Occipital lobe (tissue), 2 donors: Measurements from ENCODE around the gene CNDP1. TPM values are rescaled to one million over a fixed set of nuclear protein-coding genes. Genes with fewer than 3 reads are reported as not detected.
"Not testable (repeated sequence)": the region's sequence is repeated elsewhere in the genome, so short reads cannot be mapped to it uniquely, and the experiment has no call there.

Source experiments
- DNase-seq: peaks from one replicate; lab custom pipeline; 2025; lab: John Stamatoyannopoulos, UW
- total RNA-seq: library from RNA; depleted of rRNA; stranded (reverse); fragments of >200 nt; gene quantifications from one replicate; pipeline ENCODE4 v1.2.3, GENCODE V29; 2014

CNDP1 gene
- total RNA-seq, 1 donor from 2014 or later, result 0.16 TPM

DNA sequence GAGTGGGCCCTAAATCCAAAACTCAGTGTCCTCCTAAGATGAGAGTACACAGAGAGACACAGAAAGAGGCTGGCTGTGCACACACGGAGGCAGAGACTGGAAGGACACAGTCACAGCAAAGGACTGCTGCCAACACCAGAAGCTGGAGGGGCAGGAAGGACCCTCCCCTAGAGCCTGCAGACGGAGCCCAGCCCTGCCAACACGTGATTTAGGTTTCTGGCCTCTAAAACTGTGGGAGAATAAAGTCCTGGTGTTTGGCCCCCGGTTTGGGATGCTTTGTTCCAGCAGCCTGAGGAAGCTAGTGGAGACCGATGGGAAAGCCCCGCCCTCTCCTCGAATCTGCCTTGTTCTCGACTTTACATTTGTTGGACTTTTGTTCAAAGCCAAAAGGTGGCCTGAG lies 10.6 kb downstream of the CNDP1 start:
- DNase-seq, result no peak

DNA sequence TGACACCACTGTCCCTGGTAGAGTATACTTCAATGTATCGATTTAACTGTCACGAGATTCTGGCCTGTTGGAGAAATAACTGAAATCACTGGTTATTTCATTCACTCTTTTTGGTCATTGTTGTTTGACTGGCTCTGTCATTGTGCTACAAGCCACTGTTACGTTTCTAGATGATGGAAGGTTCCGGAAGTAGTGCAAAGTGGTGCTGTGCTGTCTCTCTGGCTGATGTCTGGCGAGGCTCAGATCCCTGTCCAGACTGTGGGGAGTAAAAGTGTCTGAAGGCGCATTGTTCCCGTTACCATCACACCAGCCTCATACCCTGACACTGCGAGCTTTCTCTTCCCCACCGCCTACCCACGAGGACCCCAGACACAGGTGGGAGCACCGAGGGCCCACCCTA lies 11.7 kb downstream of the CNDP1 start:
- no peak for DNase-seq

DNA sequence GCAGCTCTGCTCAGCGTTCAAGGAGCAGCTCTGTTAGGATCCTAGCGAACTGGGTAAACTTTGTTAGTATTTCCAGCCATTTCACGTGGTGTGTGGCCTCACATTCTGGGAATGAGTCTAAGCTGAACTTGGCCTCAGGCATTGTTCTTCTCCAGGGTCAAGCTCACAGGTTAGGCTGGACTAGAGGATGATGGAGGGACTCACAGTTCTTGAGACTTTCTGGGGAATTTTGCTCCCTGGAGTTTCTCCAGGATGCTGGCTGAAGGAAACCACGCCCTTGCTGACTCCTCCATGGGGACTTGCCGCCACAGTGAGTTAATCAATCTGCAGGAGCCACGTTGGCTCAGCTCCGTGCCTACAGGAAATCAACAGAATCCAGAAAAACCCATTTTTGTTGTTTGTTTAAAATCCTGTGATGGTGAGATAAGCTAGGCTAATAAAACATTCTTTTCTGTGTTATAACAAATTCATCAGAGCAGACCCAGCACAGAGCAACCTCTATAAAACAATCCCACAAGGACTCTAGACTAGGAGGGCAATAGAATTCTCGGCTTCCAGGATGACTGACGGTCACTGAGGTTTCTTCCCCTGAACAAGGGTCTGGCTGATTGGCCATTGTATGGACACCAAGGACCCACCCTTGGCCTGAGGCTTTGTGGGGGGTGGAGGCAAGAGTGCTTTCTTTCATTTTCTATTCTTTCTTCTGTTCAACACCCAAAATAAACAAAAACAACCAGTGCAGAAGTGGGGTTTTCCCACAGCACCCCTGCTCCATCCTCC lies 12.6 kb downstream of the CNDP1 start:
- no peak for DNase-seq

DNA sequence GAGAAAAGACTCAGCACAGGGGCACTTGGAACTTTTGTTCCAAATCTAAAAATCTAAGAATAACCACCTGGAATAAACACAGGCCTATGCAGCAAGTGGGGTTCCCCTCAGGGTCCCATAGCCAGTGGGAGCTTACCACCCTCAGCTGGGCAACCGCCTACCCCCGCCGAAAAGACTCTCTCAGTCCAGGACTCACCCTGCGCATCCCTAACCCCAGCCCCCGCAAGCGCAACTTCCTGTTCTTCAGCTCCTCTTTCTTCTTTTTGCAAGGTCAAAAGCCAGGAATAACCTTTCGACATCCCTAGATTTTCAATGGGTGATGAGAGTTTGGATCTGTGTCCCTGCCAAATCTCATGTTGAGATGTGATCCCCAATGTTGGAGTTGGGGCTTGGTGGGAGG lies 13.6 kb downstream of the CNDP1 start:
- DNase-seq, result no peak

DNA sequence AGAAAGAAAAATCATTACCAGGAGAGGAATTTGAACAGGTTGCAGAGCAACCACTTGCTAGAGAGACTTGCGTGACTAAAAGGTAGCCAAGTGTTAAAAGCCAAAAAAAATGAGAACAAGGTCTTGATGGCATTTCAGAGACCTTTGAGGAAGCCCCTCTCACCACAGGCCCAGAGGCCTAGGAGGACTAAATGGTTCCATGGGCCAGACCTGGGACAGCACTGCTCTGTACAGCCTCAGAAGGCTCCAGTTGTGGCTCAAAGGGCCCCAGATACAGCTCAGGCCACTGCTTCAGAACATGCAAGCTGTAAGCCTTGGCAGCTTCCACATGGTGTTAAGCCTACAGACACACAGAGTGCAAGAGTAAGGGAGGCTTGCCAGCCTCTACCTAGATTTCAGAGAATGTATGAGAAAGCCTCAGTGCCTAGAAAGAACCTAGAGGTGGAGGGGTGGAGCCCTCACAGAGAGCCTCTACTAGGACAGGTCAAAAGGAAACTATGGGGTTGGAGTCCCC lies 15.3 kb downstream of the CNDP1 start:
- DNase-seq, result no peak

DNA sequence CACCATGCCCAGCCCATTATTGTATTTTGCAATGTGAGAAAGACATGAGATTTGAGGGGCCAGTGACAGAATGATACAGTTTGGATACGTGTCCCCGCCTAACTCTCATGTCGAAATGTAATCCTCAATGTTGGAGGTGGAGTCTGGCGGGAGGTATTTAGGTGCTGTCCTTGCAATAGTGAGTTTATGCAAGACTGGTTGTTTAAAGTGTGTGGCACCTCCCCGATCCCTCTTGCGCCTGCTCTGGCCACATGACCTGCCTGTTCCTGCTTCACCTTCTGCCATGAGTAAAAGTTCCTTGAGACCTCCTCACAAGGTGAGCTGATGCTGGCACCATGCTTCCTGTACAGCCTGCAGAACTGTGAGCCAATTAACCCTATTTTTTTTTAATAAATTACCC lies 16.6 kb downstream of the CNDP1 start:
- no peak for DNase-seq

DNA sequence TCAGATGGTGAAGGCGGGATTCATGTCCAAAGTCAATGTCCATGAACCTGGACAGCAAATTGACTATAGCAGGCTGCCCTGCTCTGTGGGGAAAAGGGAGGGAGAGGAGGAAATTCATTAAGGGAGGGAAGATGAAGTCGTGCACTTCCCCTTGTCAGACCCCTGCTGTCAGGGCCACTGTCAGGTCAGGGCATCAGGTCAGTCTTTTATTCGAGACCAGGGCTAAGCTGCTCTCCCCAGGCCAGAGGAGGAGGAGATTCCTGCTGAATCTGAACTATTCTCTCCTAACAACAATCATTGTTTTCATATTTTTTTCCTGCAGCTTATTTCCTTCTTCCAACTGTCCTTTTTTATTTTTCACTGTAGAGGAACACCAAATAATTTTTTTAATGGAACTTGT lies 17.2 kb downstream of the CNDP1 start:
- DNase-seq, result no peak

DNA sequence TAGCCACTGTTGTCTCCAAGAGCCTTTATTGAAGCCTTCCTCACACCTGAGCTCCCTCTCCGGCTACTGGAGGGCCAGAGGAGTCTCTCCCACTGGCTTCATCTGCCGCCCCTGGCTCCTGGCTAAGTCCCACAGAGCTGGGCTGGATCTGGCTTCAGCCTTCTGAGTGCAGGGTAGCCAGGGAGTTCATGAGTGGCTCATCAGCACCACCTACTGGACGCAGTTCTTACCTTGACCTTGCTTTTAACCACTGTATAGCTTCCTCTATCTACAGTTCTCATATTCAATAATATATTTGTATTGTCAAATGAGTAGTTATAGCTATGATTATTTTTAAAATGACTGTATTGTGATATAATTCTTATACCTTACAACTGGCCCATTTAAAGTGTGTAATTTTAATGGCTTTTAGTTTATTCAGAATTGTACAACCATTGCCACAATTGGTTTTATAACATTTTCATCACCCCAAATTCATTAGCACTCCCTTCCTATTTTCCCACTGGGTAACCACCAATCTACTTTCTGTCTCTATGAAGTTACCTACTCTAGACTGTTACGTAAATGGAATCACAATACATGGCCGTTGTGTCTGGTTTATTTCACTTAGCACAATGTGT lies 17.7 kb downstream of the CNDP1 start:
- peak; percentile 57 for DNase-seq

DNA sequence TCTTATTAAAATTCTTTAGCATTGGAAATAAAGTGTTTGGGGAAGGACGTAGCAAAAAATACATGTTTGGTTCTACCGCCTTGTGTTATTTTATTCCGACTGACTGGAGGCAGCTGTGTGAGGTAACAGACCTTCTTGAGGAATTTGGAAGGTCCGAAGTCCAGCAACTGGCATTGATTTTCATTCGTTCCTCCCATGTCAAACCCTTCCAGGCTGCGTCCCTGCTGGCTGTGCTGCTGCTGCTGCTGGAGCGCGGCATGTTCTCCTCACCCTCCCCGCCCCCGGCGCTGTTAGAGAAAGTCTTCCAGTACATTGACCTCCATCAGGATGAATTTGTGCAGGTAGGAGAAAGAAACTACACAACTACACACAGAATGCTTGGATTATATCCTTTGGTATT lies 21.8 kb downstream of the CNDP1 start:
- DNase-seq, result no peak

DNA sequence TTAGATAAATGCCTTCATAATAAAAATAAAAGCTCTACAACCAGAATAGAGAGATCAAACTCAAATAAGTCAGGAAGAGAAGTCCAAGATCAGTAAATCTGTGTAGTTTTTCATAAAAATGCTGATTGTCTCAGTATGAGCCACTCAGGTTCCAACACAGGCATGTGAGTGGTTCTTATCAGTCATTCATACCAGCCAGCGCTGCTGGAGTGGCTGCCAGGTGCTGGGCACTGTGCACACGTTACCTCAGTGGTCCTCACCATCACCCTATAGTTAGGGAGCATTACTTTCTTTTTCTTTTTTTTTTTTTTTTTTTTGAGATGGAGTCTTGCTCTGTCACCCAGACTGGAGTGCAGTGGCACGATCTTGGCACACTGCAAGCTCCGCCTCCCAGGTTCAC lies 23.8 kb downstream of the CNDP1 start:
- no peak for DNase-seq

DNA sequence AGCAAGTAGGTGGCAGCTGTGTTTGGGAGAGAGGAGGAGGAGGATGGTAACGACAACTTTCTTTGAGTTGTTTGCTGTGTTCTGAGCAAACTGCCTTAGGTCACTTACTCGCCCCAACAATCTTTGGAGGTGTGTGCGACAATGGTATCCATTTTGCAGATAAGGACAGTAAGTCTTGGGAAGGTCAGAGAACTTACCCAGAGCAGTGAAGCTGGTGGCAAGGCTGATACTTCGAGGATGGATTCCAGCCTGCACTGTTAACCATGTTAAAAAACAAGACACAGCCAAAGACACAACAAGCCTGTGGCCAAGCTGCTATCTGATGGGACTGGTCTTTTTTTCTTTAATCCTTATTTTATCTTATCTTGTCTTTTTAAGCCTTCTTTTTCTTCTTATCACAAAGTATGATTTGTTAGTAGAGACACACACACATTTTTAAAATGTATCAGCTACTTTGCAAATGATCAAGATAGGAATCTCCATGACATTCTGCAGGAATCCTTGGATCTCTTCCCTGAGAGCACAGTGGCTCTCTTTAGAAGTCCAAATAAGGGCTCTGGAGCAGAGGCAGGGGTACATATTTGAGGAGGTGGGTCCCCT lies 27.9 kb downstream of the CNDP1 start:
- no peak for DNase-seq

DNA sequence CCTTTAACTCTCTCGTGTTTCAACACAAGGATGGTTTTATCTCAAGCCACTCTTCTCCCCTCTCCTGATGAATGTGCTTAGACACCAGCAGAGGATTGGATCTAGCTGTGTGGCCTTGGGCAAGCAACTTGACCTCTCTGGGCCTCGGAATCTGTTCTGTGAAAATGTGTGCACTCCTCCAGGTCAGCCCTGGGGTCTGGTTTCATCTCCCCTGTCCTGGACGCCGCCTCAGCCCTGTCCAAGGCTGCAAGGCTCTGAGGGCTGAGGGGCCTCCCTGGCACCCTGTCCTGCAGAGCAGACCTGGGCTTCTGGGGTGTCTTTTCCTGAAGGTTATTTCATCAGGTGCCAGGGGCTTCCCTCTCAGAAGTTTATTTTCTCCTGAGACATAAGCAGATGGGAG lies 28.5 kb downstream of the CNDP1 start:
- DNase-seq, result no peak

DNA sequence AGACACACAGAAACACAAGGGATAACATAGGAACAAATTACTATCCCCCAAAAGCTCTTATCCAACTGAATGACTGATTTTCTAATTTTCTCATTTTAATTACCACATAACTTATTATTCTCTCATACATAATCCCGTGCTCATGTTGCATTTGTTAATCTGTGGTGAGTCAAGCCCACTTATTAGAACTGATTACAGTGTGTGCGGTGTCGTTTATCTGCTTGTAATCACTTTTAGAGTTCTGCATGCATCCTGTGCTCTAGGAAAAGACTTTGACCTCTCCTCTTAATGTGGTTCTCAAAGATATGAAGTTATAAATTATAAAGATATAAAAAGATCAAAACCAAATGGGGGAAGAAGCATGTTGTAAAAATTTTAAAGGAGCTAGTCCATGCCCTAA lies 29.7 kb downstream of the CNDP1 start:
- no peak for DNase-seq

DNA sequence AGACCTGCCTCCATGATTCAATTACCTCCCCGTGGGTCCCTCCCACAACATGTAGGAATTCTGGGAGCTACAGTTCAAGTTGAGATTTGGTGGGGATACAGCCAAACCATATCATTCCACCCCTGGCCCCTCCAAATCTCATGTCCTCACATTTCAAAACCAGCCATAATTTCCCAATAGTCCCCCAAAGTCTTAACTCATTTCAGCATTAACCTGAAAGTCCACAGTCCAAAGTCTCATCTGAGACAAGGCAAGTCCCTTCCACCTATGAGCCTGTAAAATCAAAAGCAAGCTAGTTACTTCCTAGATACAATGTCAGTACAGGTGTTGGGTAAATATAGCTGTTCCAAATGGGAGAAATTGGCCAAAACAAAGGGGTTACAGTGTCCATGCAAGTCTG lies 30.9 kb downstream of the CNDP1 start:
- not testable (repeated sequence) for DNase-seq

DNA sequence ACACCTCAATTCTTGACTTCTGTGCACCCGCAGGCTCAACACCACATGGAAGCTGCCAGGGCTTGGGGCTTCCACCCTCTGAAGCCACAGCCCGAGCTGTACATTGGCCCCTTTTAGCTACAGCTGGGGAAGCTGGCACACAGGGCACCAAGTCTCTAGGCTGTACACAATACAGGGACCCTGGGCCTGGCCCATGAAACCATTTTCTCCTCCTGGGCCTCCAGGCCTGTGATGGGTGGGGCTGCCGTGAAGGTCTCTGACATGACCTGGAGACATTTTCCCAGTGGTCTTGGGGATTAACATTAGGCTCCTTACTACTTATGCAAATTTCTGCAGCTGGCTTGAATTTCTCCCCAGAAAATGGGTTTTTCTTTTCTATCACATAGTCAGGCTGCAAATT lies 31.7 kb downstream of the CNDP1 start:
- not testable (repeated sequence) for DNase-seq

DNA sequence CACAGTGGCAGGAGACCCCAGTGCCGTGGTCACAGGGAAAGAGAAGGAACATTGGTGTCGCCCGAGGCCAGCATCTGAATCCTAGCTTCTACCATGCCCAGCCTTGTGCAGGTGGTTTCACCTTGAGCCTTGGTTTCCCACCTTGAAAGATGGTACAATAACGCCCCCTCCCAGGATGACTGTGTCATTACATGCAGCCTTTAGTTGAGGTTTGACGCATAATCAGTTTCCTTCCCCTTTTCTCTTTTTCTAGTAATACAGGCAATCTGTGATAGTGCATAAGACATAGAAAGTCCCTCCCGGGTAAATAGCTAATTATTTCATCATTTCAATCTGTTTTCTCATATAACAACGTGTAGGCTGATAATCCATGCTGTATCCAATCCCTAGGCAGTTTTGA lies 33.5 kb downstream of the CNDP1 start:
- DNase-seq, result no peak

DNA sequence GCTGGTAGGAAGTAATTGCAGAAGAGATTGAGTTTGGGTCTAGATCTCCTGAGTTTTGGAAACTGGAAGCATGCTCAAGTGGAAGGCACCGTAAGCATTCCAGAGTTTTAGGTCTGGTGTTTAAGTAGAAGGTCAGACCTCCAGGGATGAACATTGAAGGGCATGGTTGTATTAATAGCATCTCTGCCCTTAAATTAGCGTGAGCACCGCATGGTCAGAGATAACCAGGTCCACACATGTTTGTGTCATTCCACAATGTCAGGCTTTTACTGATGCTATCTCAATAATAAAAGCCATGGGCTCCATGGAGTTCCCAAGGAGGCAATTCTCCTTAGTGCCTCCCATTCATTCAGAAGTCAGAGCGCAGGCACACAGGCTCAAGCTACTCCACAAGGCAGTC lies 35.1 kb downstream of the CNDP1 start:
- DNase-seq, result no peak

DNA sequence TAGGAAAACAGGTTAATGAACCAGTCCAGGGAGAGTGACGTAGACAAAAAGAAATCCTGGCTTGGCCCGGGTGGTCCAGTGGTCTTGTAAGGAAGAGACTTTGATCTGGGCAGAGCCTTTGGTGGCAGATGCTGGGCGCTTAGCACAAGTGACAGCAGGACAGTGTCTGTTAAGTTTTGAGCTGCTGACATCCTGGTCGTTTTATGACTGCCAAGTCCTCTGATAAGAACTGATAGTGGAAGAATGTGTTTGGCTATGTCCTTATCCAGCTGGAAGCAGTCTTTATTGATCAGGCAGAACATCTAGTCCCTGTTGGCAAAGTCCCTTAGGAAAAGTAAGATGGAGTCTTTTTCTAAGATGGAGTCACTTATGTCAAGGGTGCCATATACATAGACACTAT lies 36.0 kb downstream of the CNDP1 start:
- DNase-seq, result no peak

DNA sequence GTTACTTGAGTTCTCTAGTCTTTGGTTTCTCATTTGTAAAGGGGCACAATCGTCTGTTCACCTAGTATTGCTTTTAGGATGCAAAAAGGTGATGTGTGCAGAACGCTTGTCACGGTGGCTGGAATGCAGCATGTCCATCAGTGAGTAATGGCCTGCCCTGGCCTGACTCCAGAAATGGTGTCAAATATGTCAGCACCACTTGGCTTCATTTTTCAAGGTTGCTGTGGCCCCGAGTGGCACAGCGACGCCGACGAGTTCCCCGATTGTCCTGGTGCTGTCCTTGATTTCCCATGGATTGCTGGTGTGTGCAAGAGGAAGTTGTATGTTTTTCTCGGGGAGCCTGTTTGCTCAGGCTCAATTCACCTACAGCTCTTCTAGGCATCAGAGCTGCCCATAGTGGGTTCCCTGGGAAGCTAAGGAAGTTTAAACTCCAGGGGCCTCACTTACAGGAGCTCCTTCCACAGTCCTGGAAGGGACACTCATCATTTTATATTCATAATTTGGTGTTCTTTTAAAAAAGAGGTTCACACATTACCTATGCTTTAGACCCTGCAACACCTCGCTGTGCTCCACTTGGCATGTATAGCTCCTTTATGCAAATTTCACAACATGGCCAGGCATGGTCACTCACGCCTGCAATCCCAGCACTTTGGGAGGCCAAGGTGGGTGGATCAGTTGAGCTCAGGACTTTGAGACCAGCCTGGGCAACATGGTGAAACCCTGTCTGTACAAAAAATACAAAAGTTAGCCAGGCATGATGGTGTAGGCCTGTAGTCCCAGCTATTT lies 37.8 kb downstream of the CNDP1 start:
- DNase-seq, result no peak

DNA sequence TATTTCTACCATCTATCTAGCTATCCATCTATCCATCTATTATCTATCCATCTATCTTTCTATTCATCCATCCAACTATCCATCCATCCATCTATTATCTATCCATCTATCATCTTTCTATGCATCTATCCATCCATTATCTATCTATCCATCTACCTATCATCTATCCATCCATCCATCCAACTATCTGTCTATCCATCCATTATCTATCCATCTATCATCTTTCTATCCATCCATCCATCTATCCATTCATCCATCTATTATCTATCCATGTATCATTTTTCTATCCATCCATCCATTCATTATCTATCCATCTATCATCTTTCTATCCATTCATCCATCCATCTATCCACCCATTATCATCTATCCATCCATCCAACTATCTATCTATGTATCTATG lies 38.8 kb downstream of the CNDP1 start:
- DNase-seq, result no peak

DNA sequence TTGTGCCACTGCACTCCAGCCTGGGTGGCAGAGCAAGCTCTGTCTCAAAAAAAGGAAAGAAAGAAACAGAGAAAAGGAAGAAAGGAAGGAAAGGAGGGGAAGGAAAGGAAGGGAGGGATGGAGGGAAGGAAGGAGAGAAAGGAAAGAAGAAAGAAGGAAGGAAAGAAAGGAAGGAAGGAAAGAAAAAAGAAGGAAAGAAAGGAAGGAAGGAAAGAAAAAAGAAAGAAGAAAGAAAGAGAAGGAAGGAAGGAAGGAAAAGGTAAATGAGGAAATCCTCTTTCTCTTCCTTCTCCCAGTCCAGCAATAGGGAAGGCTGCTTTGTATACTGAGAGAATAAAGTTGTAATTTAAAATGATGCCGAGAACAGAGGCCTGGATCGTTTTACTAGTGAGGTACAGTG lies 40.6 kb downstream of the CNDP1 start:
- DNase-seq, result no peak

DNA sequence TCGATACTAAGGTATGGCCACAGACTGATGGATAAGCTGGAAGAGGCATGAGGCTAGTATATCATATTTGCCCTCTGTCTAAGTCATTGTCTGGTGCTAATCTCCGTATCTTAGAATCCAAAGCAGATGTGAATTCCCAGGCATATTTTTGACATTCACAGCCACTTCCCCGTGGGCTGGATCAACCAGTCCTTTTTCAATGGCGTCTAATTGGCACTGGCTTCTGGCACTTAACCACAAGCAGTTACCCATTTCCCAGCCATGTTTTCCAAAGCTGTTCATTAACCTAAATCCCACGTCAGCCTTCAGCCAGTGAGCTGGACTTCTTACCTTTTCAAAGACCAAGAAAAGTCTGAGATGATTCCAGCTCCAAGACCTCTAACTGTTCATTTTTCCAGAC lies 42.7 kb downstream of the CNDP1 start:
- DNase-seq, result no peak
